ENCODE data around the gene GCSH.

GRCh38 chr16:81041696-81042095 lies 54.5 kb downstream of the GCSH start:
- TF ChIP-seq, protein P1, sequence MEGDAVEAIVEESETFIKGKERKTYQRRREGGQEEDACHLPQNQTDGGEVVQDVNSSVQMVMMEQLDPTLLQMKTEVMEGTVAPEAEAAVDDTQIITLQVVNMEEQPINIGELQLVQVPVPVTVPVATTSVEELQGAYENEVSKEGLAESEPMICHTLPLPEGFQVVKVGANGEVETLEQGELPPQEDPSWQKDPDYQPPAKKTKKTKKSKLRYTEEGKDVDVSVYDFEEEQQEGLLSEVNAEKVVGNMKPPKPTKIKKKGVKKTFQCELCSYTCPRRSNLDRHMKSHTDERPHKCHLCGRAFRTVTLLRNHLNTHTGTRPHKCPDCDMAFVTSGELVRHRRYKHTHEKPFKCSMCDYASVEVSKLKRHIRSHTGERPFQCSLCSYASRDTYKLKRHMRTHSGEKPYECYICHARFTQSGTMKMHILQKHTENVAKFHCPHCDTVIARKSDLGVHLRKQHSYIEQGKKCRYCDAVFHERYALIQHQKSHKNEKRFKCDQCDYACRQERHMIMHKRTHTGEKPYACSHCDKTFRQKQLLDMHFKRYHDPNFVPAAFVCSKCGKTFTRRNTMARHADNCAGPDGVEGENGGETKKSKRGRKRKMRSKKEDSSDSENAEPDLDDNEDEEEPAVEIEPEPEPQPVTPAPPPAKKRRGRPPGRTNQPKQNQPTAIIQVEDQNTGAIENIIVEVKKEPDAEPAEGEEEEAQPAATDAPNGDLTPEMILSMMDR (IDR thresholded peaks at IDR 0.05): no peak
- TF ChIP-seq POLR2A (IDR thresholded peaks at IDR 0.05): no peak
